Esophagus muscularis mucosa (tissue), 4 donors: Measurements from ENCODE around the gene E2F2.

Source experiments
- CTCF ChIP-seq, 3 experiments: fragments of 200-600 bp in 2 of 3; fragments of 450-650 bp in 1 of 3; sonication (generic) in 2 of 3; IDR thresholded peaks; one replicate each; pipeline ENCODE4 v1.5.1; 2017 to 2019; ENCODE audit warnings: antibody characterized with exemption in 3 of 3, mild to moderate bottlenecking in 2 of 3, moderate library complexity in 1 of 3
- EP300 ChIP-seq: sonication (generic); formaldehyde crosslinking; IDR thresholded peaks from one replicate; pipeline ENCODE4 v1.6.1; 2017; ENCODE audit warnings: antibody characterized with exemption
- POLR2A ChIP-seq: fragments of 450-650 bp; IDR thresholded peaks from one replicate; pipeline ENCODE4 v1.6.1; 2017; ENCODE audit warnings: antibody characterized with exemption, moderate library complexity, mild to moderate bottlenecking, low read depth

- TF ChIP-seq CTCF (IDR thresholded peaks at IDR 0.05) (no peak), POLR2A (no peak), EP300 (no peak)
Observed at GRCh38 chr1:23479666-23479941, 51.4 kb downstream of the E2F2 start.
